HG02840 (cell line): ENCODE results near the gene EML1.

Source experiments
- ATAC-seq: cut with Tn5 transposase; IDR thresholded peaks from one replicate; pipeline ENCODE4 v1.9.1; 2021; ENCODE audit warnings: mild to moderate bottlenecking, moderate library complexity, moderate number of reproducible peaks; ENCODE audit not compliant: unreplicated experiment, low FRiP score

EML1 gene

DNA sequence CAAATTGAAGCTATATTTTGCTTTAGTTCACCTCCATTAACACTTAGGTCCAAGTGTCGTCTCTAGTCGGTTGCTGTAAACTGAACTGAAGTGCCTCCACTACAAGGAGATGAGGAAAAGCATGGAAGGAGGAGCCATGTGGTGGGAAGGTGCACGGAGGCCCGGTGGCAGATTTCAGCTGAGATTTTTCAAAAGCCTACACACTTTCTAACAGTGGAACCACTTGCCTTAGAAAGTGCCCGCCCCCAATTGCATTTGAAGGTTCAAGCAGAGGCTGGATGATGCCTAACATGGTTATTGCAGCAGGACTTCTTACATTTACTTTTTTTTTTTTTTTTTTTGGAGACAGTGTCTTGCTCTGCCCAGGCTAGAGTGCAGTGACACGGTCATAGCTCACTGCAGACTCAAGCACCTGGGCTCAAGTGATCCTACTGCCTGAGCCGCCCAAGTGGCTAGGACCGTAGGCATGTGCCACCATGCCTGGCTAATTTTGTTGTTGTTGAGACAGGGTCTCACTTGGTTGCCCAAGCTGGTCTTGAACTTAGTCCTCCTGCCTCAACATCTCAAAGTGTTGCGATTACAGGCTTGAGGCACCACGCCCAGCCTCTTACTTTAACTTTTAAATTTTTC, 27.6 kb downstream of the EML1 start:
- ATAC-seq = no peak

DNA sequence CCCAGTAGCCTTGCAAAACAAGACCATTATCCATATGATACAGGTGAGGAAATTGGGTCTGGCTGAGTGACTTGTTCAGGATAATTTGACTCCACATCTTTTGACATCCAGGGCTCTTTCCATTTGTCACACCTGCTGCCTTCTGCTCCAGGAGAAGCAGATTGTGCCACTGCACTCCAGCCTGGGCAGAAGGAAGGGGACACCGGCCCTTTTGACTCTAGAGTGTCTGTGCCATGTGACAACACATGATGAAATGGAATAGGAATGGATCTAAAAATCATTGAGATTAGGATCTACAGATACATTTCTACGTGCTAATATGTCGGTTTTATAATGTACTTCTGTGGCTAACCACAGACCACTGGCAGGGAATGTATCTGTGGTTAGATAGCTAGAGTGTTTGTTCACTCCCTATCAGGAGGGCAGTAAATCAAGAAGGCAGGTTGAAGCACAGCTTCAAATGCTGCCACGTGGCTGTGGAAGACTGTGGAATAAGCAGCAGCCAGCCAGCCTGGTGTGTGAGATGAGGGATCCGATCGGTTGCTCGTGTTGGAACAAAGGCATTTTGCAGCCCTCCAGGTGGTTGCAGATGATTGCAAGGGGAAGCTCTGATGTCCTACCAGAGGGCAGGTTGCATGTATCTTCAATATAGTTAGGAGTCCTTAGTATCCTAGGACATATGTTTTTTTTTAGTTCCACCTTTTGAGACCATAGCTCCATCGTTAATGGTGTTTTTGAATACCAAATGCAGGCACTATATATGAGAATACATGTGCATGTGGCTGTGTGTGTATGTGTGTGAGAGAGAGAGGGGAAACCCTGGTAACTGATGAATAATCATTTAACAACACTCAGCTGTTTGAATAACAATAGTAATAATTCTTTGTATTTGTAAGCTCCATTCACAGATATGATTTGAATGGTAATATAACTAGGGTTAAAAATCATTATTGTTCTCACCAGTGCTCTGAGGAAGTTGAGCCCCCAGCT, 28.6 kb downstream of the EML1 start:
- ATAC-seq = no peak

DNA sequence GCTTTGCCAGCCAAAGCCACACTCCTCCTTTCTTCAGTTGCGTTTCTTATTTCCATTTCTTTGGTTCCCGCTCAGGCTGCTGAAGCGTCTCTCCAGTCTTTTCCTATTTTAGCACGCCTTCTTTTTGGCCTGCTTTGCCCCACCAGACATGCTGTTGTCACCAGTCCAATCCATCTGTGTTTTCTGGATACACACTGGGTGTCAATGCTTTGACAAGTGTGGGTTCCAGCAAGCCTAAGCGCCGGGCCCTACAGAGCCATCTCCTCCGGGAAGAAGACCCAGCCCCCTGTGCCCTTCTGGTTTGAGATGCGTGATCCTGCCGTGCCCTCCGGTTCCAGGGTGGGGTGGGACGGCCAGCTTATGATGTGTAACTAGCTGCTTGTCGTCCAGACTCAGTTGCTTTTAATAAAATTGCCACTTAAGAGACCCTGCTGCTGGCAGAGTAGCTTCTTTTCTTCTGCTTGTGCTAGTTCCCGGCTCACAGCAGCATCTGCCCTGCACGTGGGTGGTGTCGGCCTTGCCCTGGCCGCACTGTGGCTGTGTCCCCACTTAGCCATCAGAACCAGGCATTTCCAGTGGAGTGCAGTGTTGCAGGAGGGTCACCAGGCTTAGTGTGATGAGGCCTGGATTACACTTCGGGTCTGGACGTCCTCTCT, 29.7 kb downstream of the EML1 start:
- no peak for ATAC-seq

DNA sequence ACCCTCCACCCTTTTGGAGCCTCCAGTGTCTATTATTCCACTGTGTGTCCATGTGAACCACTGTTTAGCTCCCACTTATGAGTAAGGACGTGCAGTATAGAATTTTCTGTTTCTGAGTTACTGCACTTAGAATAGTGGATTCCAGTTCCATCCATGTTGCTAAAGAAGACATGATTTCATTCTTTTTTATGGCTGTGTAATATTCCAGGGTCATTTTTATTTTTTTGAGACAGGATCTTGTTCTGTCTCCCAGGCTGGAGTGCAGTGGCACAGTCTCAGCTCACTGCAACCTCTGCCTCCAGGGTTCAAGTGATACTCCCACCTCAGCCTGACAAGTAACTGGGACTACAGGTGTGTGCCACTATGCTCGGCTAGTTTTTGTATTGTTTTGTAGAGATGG, 31.6 kb downstream of the EML1 start:
- ATAC-seq = no peak

DNA sequence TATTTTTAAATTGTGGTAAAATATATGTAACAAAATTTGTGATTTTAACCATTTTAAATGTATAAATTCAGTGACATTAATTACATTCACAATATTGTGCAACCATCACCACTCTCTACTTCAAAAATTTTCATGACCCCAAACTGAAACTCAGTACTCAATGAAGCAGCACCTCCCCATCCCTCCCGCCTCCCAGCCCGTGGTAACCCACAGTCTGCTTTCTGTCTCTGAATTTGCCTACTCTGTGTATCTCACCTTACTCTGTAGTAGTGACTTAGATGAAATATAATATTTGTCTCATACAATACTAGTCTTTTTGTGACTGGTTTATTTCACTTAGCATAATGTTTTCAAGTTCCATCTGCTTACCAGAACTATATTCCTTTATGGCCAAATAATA, 36.2 kb downstream of the EML1 start:
- no peak for ATAC-seq

DNA sequence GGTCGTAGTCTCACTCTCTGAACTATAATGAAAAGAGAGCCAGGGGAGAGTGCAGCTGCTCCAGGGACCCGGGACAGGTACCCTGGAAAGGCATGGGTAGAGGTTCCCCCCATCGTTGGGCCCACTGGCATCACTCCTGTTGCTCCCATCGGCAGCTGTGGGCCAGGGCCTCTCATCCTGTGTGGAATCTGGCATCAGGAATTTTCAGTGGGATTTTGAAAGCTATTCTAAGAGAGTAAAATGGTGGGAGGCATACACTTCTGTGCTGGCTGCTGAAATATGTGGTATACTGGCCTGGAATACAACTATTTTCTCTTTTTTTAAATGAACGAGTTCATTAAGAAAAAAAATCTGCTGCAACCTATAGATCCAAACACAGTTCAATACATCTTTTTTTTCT, 38.1 kb downstream of the EML1 start:
- no peak for ATAC-seq

DNA sequence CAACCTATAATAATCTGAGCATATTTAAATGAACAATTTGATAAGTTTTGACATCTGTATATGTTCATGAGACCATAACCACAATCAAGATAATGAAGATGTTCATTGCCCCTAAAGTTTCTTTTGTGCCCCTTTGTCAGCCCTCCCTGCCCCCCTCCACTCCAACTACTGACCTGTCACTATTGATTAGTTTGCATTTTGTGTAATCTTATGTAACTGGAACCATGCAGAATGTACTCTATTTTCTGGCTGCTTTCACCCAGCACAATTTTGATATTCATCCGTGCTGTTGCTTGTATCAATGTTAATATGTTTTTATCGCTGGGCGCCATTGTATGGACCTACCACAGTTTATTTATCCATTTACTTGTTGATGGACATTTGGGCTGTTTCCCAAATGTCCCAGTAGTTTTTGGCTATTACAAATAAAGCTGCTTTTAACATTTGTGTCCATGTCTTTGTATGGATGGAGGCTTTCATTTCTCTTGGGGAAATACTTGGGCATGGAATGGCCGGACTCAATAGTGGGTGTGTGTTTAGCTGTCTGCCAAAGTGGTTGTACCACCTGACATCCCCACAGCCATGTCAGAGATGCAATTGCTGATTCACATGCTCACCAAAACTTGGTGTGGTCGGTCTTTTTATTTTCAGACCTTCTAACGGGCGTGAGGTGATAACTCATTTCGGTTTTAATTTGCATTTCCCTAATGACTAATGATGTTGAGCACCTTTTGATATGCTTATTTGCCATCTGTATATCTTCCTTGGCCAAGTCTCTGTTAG, 38.9 kb downstream of the EML1 start:
- no peak for ATAC-seq

DNA sequence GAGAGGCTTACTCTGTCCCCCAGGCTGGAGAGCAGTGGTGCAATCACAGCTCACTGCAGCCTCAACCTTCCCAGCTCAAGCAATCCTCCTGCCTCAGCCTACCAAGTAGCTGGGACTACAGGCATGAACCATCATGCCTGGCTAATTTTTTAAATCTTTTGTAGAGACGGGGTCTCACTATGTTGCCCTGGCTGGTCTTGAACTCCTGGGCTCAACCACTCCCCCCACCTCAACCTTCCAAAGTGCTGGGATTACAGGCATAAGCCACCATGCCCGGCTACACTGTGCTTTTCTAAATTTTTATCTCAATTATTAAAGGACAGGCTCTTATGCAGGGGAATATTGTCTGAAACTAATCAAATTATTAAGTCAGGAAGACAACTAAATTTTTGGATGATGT, 44.6 kb downstream of the EML1 start:
- no peak for ATAC-seq

DNA sequence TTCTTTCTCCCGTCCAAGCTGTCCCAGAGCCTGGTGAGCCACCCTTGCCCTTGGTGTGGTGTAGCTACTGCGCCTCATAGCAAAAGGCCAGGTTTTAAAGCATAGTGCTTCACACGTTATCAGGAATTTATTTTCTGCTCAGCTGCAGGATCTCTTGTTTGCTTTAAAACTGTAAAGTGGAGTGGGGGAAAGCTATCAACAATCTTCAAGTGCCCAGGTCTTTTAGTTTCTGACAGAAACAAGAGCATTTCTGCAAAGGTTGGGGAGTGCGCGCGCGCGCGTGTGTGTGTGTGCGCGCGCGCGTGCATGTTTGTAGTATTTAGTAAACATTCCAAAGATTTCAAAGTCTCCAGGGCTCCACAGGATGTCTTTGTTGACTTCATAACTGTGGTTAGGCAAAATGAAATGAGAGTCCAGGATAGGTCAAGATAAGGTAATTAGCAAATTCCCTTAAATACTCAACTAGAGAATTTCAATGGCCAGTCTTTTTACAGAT, 45.5 kb downstream of the EML1 start:
- ATAC-seq = no peak

DNA sequence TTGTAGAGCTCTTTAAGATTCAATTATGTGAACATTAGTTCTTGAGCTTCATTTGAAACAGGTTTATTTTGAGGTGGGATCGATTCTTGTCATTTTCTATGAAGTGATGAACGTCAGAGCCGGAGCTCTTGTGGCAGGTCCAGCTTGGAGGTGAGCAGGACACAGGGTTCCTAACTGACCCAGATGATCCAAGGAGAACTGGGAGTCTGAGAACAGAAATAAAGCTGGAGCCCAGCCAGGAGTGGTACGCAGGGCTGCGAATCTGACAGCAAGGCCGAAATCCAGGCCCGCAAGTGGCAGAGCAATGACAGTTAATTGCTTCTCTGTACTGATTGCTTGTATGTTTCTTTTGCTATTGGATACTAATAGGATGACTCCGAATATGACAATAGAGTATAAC, 46.5 kb downstream of the EML1 start:
- no peak for ATAC-seq

DNA sequence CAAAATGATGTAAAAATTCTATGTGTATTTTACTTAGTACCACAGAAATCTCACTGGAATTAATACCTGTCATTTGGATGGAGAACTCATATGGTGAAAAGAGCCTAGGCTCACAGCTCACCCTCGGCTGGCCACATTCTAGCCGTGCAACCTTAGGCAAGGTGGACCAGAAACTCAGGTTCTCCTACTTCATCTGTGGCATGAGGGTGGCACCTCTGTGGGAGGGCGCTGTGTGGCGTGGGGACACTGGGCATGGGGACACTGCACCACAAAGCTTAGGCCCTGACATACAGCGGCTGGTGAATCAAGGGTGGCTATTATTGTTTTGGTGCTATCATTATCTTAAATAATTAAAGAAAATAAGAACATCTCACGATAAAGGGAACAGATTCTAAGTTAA, 47.1 kb downstream of the EML1 start:
- ATAC-seq = no peak

DNA sequence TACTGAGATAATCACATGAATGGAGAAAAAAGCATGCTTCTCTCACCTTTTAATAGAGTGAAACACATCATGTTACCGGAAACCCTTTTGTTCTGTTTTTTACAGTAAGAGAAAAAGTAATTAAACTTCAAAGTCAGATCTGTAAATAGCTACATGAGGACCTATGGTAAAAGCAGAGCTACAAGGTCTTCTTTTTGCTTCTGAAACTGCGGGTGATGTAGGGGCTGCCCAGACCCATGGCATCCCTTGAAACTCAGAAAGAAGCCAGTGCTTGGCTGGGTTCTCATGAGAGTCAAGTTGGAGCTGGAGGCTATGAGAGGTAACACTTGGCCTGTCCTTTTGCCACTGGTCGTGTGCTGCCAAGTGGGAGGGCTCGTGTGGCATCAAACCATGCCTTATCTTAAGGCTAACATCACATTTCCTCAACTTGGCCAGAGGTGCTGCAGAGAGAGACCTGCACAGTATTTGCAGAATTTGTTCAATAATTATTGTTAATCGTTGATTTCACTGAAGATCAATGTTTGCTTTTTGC, 47.6 kb downstream of the EML1 start:
- ATAC-seq = no peak

DNA sequence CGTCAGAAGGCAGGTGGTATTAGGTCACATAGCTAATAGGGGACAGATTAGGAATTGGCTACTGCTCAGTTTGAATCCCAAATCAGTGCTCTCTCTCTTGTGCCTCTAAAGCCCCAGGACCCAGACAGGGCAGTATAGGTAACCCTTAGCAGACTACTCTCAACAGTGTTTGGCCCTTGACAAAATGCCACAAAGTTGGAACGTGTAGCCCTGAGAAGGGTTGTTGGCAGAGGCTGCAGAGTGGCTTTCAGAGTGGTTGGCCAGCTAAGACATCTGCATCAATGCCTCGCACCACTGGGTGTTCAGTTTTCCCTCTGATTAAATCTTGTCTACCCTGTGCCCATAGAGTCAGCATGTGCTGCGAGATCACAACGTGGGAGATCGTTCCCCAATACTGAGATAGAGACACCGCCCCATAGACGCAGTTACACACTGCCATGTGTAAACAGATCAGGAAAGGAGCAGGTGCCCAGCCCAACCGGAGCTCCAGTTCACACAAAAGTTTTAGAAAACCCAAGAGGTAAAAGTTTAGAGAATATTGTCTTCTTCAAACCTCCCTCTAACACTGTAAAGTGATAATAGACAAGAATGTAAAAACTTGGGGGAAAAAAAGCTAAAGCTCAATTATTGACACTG, 48.3 kb downstream of the EML1 start:
- no peak for ATAC-seq

DNA sequence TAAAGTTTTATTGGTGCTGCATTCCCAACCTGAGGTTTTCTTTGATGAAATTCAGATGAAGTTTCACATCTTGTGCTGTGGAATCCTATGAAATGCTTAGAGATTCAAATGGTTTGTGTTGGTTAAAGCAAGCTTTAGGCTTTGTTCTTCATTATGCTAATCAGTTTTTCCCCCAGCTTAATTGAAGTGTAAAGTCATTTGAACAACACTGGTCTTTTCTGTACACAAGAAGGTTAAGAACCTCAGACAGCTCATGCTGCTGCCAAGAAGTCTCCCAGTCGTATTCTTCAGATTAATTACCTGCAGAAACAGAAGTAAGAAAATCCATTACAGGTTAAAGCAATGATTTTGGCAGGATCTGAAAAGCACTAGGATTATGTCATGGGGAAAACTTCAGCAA, 48.9 kb downstream of the EML1 start:
- ATAC-seq = no peak

DNA sequence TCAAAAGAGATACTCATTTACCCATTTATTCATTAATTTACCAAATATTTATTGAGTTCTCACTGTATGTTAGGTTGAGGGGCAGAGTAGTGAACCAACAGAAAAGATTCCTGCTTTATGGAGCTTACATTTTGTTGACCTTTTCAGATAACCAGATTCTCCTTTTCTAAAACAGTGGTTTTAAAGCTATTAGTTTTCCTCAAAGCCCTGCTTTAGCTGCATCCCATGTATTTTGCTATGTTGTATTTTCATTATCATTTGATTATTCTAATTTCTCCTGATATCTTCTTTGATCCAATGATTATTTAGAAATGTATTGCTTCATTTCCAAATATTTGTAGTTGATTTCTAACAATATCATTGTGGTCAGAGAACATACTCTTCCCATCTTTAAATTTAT, 53.6 kb downstream of the EML1 start:
- no peak for ATAC-seq

DNA sequence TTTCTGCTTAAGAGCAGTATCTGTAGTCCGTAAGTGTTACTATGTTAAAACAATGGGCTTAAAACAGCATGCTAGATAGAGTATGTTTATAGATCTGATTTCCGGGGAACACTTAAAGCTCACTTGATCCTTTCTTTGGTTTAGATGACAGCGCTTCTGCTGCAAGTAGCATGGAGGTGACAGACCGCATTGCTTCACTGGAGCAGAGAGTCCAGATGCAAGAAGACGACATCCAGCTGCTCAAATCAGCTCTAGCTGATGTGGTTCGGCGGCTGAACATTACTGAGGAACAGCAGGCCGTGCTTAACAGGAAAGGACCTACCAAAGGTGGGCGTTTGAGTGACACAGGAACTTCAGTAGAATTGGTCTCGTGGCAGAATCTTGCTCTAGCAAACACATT, 57.5 kb downstream of the EML1 start:
- no peak for ATAC-seq

DNA sequence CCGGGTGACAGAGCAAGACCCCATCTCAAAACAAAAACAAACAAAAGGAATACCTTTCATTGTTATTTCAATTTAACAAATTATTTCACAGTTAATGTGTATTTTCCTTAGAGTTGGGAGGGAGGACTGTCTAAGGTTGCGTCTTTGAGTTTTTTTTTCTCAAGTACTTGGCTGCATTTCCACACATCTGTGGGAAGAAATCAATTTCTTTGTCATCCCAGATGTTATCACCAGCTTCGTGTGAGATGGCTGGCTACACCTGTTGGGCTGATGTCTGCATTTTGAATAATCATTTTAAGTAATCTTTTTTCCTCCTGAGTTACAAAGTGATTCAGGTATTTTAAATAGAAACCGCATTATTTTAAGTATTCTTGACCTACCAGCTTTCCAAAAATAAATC, 59.4 kb downstream of the EML1 start:
- ATAC-seq = no peak

DNA sequence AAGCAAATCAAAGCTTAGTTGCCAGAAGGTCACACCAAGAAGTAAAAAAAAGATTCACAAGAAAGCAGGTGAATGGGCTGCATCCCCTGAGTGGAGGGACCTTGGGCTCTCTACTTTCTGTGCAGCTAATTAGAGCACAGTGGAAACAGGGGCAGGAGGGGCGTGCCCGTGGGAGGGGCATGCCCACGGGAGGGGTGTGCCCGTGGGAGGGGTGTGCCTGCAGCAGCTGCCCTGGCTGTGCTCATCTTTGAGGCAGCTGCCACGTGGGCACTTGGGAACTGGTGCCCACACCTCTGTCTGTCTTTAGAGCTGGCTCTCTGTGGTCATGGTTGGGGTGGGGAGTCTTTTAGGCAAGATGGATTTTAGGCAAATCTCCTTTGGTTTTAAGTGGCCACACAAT, 60.0 kb downstream of the EML1 start:
- no peak for ATAC-seq

DNA sequence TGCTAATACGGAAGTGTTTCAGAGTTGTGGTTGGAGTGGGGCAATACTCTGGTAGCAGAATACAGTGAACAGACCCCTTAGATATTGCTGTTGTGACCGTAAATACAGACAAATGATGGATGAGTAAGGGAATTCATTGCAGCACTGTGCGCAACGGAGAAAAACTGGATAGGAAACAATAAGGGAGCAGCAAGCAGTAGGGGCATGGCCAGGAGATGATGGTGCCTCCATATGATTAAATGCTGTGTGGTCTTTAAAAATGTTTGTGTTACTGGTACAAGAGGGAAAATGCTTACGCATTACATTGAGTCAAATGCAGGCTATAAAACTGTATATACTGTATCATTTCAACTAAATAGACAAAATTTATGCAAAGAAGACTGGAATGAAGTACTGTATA, 61.6 kb downstream of the EML1 start:
- no peak for ATAC-seq

DNA sequence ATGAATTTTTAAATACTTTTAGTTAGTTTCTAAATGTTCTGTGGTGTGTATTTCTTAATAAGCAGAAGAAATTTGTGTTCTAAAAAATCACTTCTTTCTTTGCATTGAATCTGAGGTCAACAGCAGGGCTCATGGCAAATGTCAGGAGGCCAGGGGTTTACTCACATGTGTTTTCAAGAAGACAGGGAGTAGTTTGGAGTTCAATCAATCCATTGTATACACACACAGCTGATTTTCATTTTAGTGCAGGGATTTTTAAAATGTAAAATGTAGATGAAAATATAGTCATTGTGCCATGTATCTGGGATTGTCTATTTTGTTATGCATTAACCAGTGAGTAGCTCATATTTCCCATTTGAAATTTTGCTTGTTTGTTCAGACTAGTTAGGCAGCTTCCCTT, 62.1 kb downstream of the EML1 start:
- ATAC-seq = no peak
